CD14-positive monocyte (primary cell): ENCODE results near the gene CUL1. TPM values are rescaled to one million over a fixed set of nuclear protein-coding genes. Genes with fewer than 3 reads are reported as not detected.

Experiments used
- DNase-seq, 3 donors: peaks; one replicate each; pipeline ENCODE4 v3.0.0-alpha.2; 2011 to 2022
- H2AFZ ChIP-seq: 2 replicates; pipeline ENCODE4 v1.6.0; 2012; ENCODE audit warnings: mild to moderate bottlenecking, low read depth, low read length, inconsistent platforms; ENCODE audit not compliant: insufficient read depth, poor library complexity, severe bottlenecking
- H3K27ac ChIP-seq, 2 donors: 1 replicate in 1 of 2; 2 replicates in 1 of 2; pipeline ENCODE4 v1.5.1; 2012 to 2013; ENCODE audit warnings: low read length in 2 of 2, control low read depth in 1 of 2, inconsistent platforms in 1 of 2, low read depth in 1 of 2, mild to moderate bottlenecking in 1 of 2
- H3K27me3 ChIP-seq, 2 donors: one replicate each; pipeline versions ENCODE4 v1.6.0 to v1.6.1; 2011 to 2013; ENCODE audit warnings: low read length in 2 of 2; ENCODE audit not compliant: control insufficient read depth in 2 of 2, insufficient read depth in 2 of 2
- H3K36me3 ChIP-seq, 2 donors: replicated peaks in 1 of 2; 1 replicate in 1 of 2; 2 replicates in 1 of 2; pipeline versions ENCODE4 v1.5.1 to v1.6.1; 2012 to 2013; ENCODE audit warnings: low read length in 2 of 2, control low read depth in 1 of 2, inconsistent platforms in 1 of 2, mild to moderate bottlenecking in 1 of 2; ENCODE audit not compliant: insufficient read depth in 2 of 2, control insufficient read depth in 1 of 2
- H3K4me1 ChIP-seq, 2 donors: 1 replicate in 1 of 2; 2 replicates in 1 of 2; pipeline versions ENCODE4 v1.5.1 to v1.6.1; 2012 to 2013; ENCODE audit warnings: low read length in 2 of 2, control low read depth in 1 of 2, inconsistent platforms in 1 of 2, mild to moderate bottlenecking in 1 of 2, moderate library complexity in 1 of 2; ENCODE audit not compliant: insufficient read depth in 2 of 2, control insufficient read depth in 1 of 2
- H3K4me2 ChIP-seq: replicated peaks from 2 replicates; pipeline ENCODE3; 2012; ENCODE audit warnings: low read length, moderate library complexity, mild to moderate bottlenecking; ENCODE audit not compliant: poor library complexity, severe bottlenecking; ENCODE audit errors: extremely low read depth
- H3K4me3 ChIP-seq, 3 experiments: fragments of 200-600 bp in 1 of 3; sonication (generic) in 1 of 3; replicated peaks in 1 of 3; 1 replicate in 2 of 3; 2 replicates in 1 of 3; pipeline ENCODE4 v1.5.1; 2011 to 2013; ENCODE audit warnings: low read length in 3 of 3, mild to moderate bottlenecking in 3 of 3, control low read depth in 2 of 3, low read depth in 2 of 3, inconsistent platforms in 1 of 3, moderate library complexity in 1 of 3
- H3K79me2 ChIP-seq: 2 replicates; pipeline ENCODE4 v1.6.0; 2012; ENCODE audit warnings: mild to moderate bottlenecking, control low read depth, inconsistent platforms, low read length, moderate library complexity; ENCODE audit not compliant: insufficient read depth
- H3K9ac ChIP-seq: 2 replicates; pipeline ENCODE4 v1.6.0; 2017; ENCODE audit warnings: low read length, mild to moderate bottlenecking; ENCODE audit not compliant: insufficient read depth, poor library complexity, severe bottlenecking
- H3K9me3 ChIP-seq, 2 donors: replicated peaks in 1 of 2; 1 replicate in 1 of 2; 2 replicates in 1 of 2; pipeline versions ENCODE4 v1.5.1 to v1.6.1; 2012 to 2013; ENCODE audit warnings: low read length in 2 of 2, control low read depth in 1 of 2; ENCODE audit not compliant: control insufficient read depth in 1 of 2, insufficient read depth in 1 of 2
- H4K20me1 ChIP-seq: 2 replicates; pipeline ENCODE4 v1.6.0; 2012; ENCODE audit warnings: mild to moderate bottlenecking, low read length, control low read depth, moderate library complexity; ENCODE audit not compliant: insufficient read depth
- H3K27ac Mint-ChIP-seq, 7 donors: one replicate each; pipeline ENCODE4 v1.8.0; 2020; ENCODE audit warnings: mild to moderate bottlenecking in 7 of 7, mixed read lengths in 7 of 7, moderate library complexity in 6 of 7, inconsistent platforms in 2 of 7
- H3K27me3 Mint-ChIP-seq, 3 donors: one replicate each; pipeline ENCODE4 v1.8.0; 2021 to 2022; ENCODE audit warnings: low read depth in 3 of 3, mild to moderate bottlenecking in 3 of 3, mixed read lengths in 3 of 3, moderate library complexity in 3 of 3, inconsistent platforms in 1 of 3
- H3K36me3 Mint-ChIP-seq, 2 donors: one replicate each; pipeline ENCODE4 v1.8.0; 2020; ENCODE audit warnings: mixed read lengths in 2 of 2, inconsistent platforms in 1 of 2, mild to moderate bottlenecking in 1 of 2
- H3K4me1 Mint-ChIP-seq: one replicate; pipeline ENCODE4 v1.8.0; 2020; ENCODE audit warnings: mild to moderate bottlenecking, mixed read lengths
- H3K4me3 Mint-ChIP-seq, 2 donors: one replicate each; pipeline ENCODE4 v1.8.0; 2020; ENCODE audit warnings: mild to moderate bottlenecking in 2 of 2, mixed read lengths in 2 of 2, moderate library complexity in 1 of 2
- H3K9me3 Mint-ChIP-seq, 7 donors: one replicate each; pipeline ENCODE4 v1.8.0; 2020 to 2022; ENCODE audit warnings: mixed read lengths in 7 of 7, mild to moderate bottlenecking in 6 of 7, moderate library complexity in 6 of 7, inconsistent platforms in 2 of 7
- CTCF ChIP-seq: fragments of 200-600 bp; IDR thresholded peaks from one replicate; pipeline ENCODE4 v1.8.0; 2022; ENCODE audit warnings: antibody characterized with exemption, mild to moderate bottlenecking
- WGBS: methylation state at CpG from one replicate; pipeline ENCODE4 v1.1.5; 2013; ENCODE audit warnings: missing lambda C conversion rate; ENCODE audit not compliant: insufficient coverage; 5-methylcytosine and 5-hydroxymethylcytosine counted together
- intact Hi-C, 2 donors: fragments of 100-400 bp; cut with micrococcal nuclease; formaldehyde crosslinking; loops; one replicate each; pipeline versions ENCODE4 v1.15.0 to v1.15.1; 2023
- polyA plus RNA-seq, 3 donors: library from polyadenylated mRNA; depleted of rRNA in 1 of 3; unstranded in 2 of 3; stranded (reverse) in 1 of 3; fragments of 300-500 nt in 2 of 3; fragments of >200 nt in 1 of 3; fragmentation: Illumina TruSeq in 2 of 3; gene quantifications; 1 replicate in 2 of 3; 2 replicates in 1 of 3; pipeline ENCODE4 v1.2.3, GENCODE V29; 2012 to 2021

Gene CUL1
- polyA plus RNA-seq, 3 donors = 22.8 to 32.6 (median 23.9) TPM

GRCh38 chr7:148696787-148697186 is 1.9 kb upstream of the CUL1 start:
- Mint-ChIP-seq H3K4me1 (peaks cover 31% of the 10 kb centered on the region), H3K36me3 (no peaks in the 10 kb centered on the region), H3K4me3 (no peak overlapping the region), H3K9me3 (peaks cover 0 to 2% (median 0%) of the 10 kb centered on the region in 7 donors), H3K27ac (no peak overlapping the region), H3K27me3 (peaks cover 0 to 4% (median 1%) of the 10 kb centered on the region in 3 donors)
- peaks cover 24 to 30% of the 10 kb centered on the region in 2 donors for H3K4me1 ChIP-seq
- no peak overlapping the region for H3K9ac ChIP-seq
- H3K4me2 ChIP-seq = no peak overlapping the region
- WGBS = 97% methylated on average over 3 of the region's 5 CpGs
- DNase-seq = no peak
- no peak overlapping the region for H3K27ac ChIP-seq
- H3K9me3 ChIP-seq = no peaks in the 10 kb centered on the region
- H3K36me3 ChIP-seq = no peaks in the 10 kb centered on the region
- H3K79me2 ChIP-seq = peaks cover 31% of the 10 kb centered on the region
- peaks cover 24% of the 10 kb centered on the region for H4K20me1 ChIP-seq
- no peak overlapping the region for H3K4me3 ChIP-seq
- no peaks in the 10 kb centered on the region for H3K27me3 ChIP-seq
- intact Hi-C loops = loop anchor here in 1 of 2 donors (10.0 kb wide), 1 partner anchor 72 kb away; no protein-coding TSS in a partner anchor
- peak overlapping the region; percentile 86 for H2AFZ ChIP-seq
- TF ChIP-seq CTCF = no peak

GRCh38 chr7:148697256-148698006 is 1.3 kb upstream of the CUL1 start:
- Mint-ChIP-seq H3K36me3 (no peaks in the 10 kb centered on the region), H3K27ac (peak overlapping the region in 5 of 7 donors; percentile 27 to 87 (median 83)), H3K4me1 (peaks cover 35% of the 10 kb centered on the region), H3K27me3 (peaks cover 0 to 4% (median 1%) of the 10 kb centered on the region in 3 donors), H3K4me3 (peak overlapping the region; percentile 86 to 97), H3K9me3 (no peaks in the 10 kb centered on the region)
- peak overlapping the region in 1 of 2 donors; percentile 86 for H3K27ac ChIP-seq
- peaks cover 24 to 31% of the 10 kb centered on the region in 2 donors for H3K4me1 ChIP-seq
- TF ChIP-seq CTCF = no peak
- WGBS = 0% methylated on average over 1 of the region's 18 CpGs
- H3K4me3 ChIP-seq = peak overlapping the region; percentile 66 to 85 (median 77)
- peak in 2 of 3 donors; percentile 56 to 71 for DNase-seq
- H3K27me3 ChIP-seq = no peaks in the 10 kb centered on the region
- H3K9me3 ChIP-seq = no peaks in the 10 kb centered on the region
- H4K20me1 ChIP-seq = peaks cover 31% of the 10 kb centered on the region
- peak overlapping the region; percentile 94 for H3K9ac ChIP-seq
- H3K79me2 ChIP-seq = peaks cover 38% of the 10 kb centered on the region
- peak overlapping the region; percentile 83 for H3K4me2 ChIP-seq
- intact Hi-C loops = loop anchor here in 1 of 2 donors (10.0 kb wide), 1 partner anchor 73 kb away; no protein-coding TSS in a partner anchor
- H3K36me3 ChIP-seq = no peaks in the 10 kb centered on the region
- H2AFZ ChIP-seq = peak overlapping the region; percentile 86
